ENCODE measurements around the gene MCTP1. TPM values are rescaled to one million over a fixed set of nuclear protein-coding genes. Genes with fewer than 3 reads are reported as not detected.

The MCTP1 gene
- total RNA-seq, 1 donor from 2014 or later, result 1.9 TPM

DNA sequence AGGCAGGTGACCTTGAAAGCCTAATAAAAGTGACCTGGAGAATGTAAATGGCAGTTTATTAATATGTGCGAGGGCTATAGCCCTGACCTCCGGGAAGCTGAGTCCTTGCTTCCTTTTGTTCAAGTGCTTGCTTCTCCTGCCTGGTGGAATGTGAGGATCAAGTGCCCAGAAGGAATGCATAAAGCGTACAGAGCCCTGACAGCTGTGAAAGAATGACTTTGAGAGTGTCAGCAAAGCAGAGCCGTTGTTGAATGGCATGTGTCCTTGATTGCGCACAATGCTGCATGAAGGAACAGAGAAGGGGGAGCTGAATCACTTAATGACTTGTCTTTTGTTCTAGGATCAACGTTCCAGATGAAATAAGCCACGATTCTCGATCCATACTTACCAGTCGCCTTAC is 533.4 kb downstream of the MCTP1 start:
- CTCF ChIA-PET, result interaction anchor here (1.8 kb wide), 1 partner anchor 14 kb away, joined by 6 read pairs; no protein-coding TSS in a partner anchor
- H3K27me3 Mint-ChIP-seq, result peaks cover 3% of the 10 kb centered on the region
- TF ChIP-seq, protein P1, sequence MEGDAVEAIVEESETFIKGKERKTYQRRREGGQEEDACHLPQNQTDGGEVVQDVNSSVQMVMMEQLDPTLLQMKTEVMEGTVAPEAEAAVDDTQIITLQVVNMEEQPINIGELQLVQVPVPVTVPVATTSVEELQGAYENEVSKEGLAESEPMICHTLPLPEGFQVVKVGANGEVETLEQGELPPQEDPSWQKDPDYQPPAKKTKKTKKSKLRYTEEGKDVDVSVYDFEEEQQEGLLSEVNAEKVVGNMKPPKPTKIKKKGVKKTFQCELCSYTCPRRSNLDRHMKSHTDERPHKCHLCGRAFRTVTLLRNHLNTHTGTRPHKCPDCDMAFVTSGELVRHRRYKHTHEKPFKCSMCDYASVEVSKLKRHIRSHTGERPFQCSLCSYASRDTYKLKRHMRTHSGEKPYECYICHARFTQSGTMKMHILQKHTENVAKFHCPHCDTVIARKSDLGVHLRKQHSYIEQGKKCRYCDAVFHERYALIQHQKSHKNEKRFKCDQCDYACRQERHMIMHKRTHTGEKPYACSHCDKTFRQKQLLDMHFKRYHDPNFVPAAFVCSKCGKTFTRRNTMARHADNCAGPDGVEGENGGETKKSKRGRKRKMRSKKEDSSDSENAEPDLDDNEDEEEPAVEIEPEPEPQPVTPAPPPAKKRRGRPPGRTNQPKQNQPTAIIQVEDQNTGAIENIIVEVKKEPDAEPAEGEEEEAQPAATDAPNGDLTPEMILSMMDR (IDR thresholded peaks at IDR 0.05), result no peak
- POLR2A ChIA-PET, result no interaction called here
- H3K4me1 Mint-ChIP-seq, result peaks cover 23% of the 10 kb centered on the region
- DNase-seq (no peak), ATAC-seq (ENCODE audit: low read depth) (no peak)
- no peak overlapping the region for H3K4me3 Mint-ChIP-seq
- no peak overlapping the region for H3K27ac Mint-ChIP-seq
- H3K9me3 Mint-ChIP-seq, result no peaks in the 10 kb centered on the region
- no peaks in the 10 kb centered on the region for H3K36me3 Mint-ChIP-seq (ENCODE audit: low read depth)
- intact Hi-C loops (cut with micrococcal nuclease), result no loop called here

DNA sequence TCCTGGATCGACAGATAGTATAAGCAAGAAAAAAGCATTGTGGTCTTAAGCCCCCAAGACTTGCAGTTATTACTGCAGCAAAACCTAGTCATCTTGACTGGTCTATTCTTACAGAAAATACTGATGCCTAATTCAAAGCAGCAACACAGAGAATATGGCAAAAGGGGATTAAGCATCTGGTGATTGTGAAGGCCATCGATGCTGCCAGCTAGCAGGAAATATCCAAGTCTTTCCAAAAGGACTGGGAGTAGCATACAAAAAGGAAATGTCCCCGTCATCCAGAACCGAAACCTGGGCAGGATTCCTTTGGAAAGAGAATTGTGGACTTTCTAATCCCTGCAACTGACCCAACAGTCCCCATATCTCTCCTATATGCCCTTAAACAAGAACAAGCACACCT is 534.2 kb downstream of the MCTP1 start:
- no peak overlapping the region for H3K27ac Mint-ChIP-seq
- no peaks in the 10 kb centered on the region for H3K36me3 Mint-ChIP-seq (ENCODE audit: low read depth)
- no peaks in the 10 kb centered on the region for H3K9me3 Mint-ChIP-seq
- ChIA-PET CTCF (no interaction called here), POLR2A (no interaction called here)
- DNase-seq (no peak), ATAC-seq (ENCODE audit: low read depth) (no peak)
- H3K27me3 Mint-ChIP-seq, result peaks cover 3% of the 10 kb centered on the region
- no peak overlapping the region for H3K4me3 Mint-ChIP-seq
- H3K4me1 Mint-ChIP-seq, result peaks cover 31% of the 10 kb centered on the region
- TF ChIP-seq, protein P1 (IDR thresholded peaks at IDR 0.05), result no peak
- intact Hi-C loops (cut with micrococcal nuclease), result no loop called here

DNA sequence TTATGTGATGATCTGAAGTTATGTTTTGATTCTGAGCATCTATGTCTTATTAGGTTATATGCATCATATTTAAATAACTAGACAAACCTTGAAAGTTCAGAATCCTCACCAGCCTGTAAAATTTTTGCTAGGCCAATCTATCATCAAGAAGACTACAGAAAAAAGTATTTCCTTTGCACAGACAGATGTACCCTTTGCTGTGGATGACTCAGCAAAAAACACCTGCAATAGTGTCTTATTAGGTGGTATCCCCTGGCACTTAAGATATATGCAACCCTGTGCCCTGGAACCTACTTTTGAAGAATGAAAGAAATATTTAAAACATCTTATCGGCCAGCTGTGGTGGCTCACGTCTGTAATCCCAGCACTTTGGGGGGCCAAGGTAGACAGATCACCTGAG is 535.9 kb downstream of the MCTP1 start:
- intact Hi-C loops (cut with micrococcal nuclease), result no loop called here
- POLR2A ChIA-PET, result no interaction called here
- ATAC-seq (ENCODE audit: low read depth) (no peak), DNase-seq (no peak)
- Mint-ChIP-seq H3K9me3 (no peaks in the 10 kb centered on the region), H3K27me3 (peaks cover 3% of the 10 kb centered on the region), H3K36me3 (ENCODE audit: low read depth) (no peaks in the 10 kb centered on the region), H3K4me1 (peaks cover 42% of the 10 kb centered on the region), H3K4me3 (no peak overlapping the region), H3K27ac (no peak overlapping the region)
- TF ChIP-seq, protein P1 (IDR thresholded peaks at IDR 0.05), result no peak
- CTCF ChIA-PET, result no interaction called here

GRCh38 chr5:94748212-94748611 is 536.7 kb downstream of the MCTP1 start:
- TF ChIP-seq, protein P1 (IDR thresholded peaks at IDR 0.05), result no peak
- Mint-ChIP-seq H3K9me3 (no peaks in the 10 kb centered on the region), H3K4me1 (peaks cover 42% of the 10 kb centered on the region), H3K27me3 (peaks cover 3% of the 10 kb centered on the region), H3K4me3 (no peak overlapping the region), H3K27ac (no peak overlapping the region), H3K36me3 (ENCODE audit: low read depth) (no peaks in the 10 kb centered on the region)
- CTCF ChIA-PET, result interaction anchor here (1.0 kb wide), 1 partner anchor 10 kb away, joined by 5 read pairs; no protein-coding TSS in a partner anchor
- DNase-seq (no peak), ATAC-seq (ENCODE audit: low read depth) (no peak)
- POLR2A ChIA-PET, result interaction anchor here (0.5 to 0.6 kb wide), 2 partner anchors 99 to 861 kb away, joined by 3 to 5 read pairs; no protein-coding TSS in a partner anchor
- intact Hi-C loops (cut with micrococcal nuclease), result no loop called here

DNA sequence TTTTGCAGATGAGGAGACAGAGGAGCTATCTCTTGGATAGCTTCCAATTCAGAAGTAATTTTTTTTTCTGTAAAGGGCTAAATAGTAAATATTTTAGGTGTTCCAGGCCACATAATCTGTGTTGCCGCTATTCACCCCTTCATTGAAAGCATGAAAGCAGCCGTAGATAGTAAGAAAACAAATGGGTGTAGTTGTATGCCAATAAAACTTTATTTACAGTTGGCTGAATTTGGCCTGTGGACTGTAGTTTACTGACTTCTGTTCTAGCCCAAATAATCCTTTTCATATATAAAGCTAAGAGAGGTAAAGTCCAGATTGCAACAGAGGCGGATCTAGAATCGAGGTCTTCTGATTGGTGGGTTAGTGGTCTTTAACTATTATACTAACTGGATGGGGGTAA is 537.5 kb downstream of the MCTP1 start:
- ChIA-PET CTCF (interaction anchor here (1.0 kb wide), 1 partner anchor 9 kb away, joined by 5 read pairs; no protein-coding TSS in a partner anchor), POLR2A (interaction anchor here (1.3 kb wide), 1 partner anchor 10 kb away, joined by 5 read pairs; no protein-coding TSS in a partner anchor)
- Mint-ChIP-seq H3K9me3 (no peaks in the 10 kb centered on the region), H3K36me3 (ENCODE audit: low read depth) (no peaks in the 10 kb centered on the region), H3K4me1 (peaks cover 42% of the 10 kb centered on the region), H3K27me3 (peaks cover 3% of the 10 kb centered on the region), H3K27ac (no peak overlapping the region), H3K4me3 (no peak overlapping the region)
- ATAC-seq (ENCODE audit: low read depth) (no peak), DNase-seq (no peak)
- TF ChIP-seq, protein P1 (IDR thresholded peaks at IDR 0.05), result no peak
- intact Hi-C loops (cut with micrococcal nuclease), result loop anchor here (2.0 kb wide), 1 partner anchor 637 kb away; a partner anchor contains a TSS

Data from activated B cell treated with CpG ODN at 0.5 μM for 24 hours (primary cell).